H1 (cell line): ENCODE measurements around the gene USP36. TPM values are rescaled to one million over a fixed set of nuclear protein-coding genes. Genes with fewer than 3 reads are reported as not detected.

Experiments
- CTCF ChIA-PET: fragments of 300-600 bp; sonication (Branson Sonifier 250); formaldehyde crosslinking; loops from one replicate; lab custom pipeline; 2021; ENCODE audit not compliant: partially characterized antibody; lab: Charles Lee
- POLR2A ChIA-PET: fragments of 300-600 bp; sonication (Branson Sonifier 250); formaldehyde crosslinking; loops from one replicate; lab custom pipeline; 2021; ENCODE audit warnings: inconsistent platforms; ENCODE audit not compliant: partially characterized antibody; lab: Charles Lee
- DNase-seq, 2 experiments: peaks; one replicate each; pipeline versions ENCODE4 v3.0.0 to v3.0.0-alpha.2; 2010 to 2022; ENCODE audit warnings: low spot score in 2 of 2, low read depth in 1 of 2, mixed read lengths in 1 of 2
- FAIRE-seq: peaks from 2 replicates; lab custom pipeline; 2011; peaks lifted over from hg19 to GRCh38; lab: Jason Lieb, UNC
- H2AFZ ChIP-seq: 2 replicates; pipeline ENCODE4 v1.8.1; 2012; ENCODE audit warnings: low read length, inconsistent platforms
- H2AK5ac ChIP-seq: 2 replicates; pipeline ENCODE4 v1.6.1; 2013; ENCODE audit warnings: low read depth, low read length
- H2BK120ac ChIP-seq: replicated peaks from 2 replicates; pipeline ENCODE3; 2013; ENCODE audit warnings: low read depth, low read length, inconsistent platforms
- H2BK12ac ChIP-seq: 2 replicates; pipeline ENCODE4 v1.6.1; 2013; ENCODE audit warnings: low read depth, low read length
- H2BK15ac ChIP-seq: 2 replicates; pipeline ENCODE4 v1.6.1; 2013; ENCODE audit warnings: low read length
- H2BK20ac ChIP-seq: 2 replicates; pipeline ENCODE4 v1.6.1; 2013; ENCODE audit warnings: low read length
- H2BK5ac ChIP-seq: 2 replicates; pipeline ENCODE4 v1.6.1; 2013; ENCODE audit warnings: low read depth, low read length
- H3K14ac ChIP-seq: 2 replicates; pipeline ENCODE4 v1.6.1; 2013; ENCODE audit warnings: inconsistent platforms; ENCODE audit not compliant: insufficient read length
- H3K18ac ChIP-seq: 2 replicates; pipeline ENCODE4 v1.6.1; 2013; ENCODE audit warnings: low read length; ENCODE audit errors: extremely low read depth
- H3K23ac ChIP-seq: 2 replicates; pipeline ENCODE4 v1.6.1; 2013; ENCODE audit warnings: inconsistent platforms; ENCODE audit not compliant: insufficient read length
- H3K23me2 ChIP-seq: 2 replicates; pipeline ENCODE4 v1.6.1; 2013; ENCODE audit warnings: low read depth, low read length
- H3K27ac ChIP-seq: 2 replicates; pipeline ENCODE4 v1.6.1; 2011; ENCODE audit warnings: low read depth, low read length, inconsistent platforms
- H3K27me3 ChIP-seq, 4 experiments: replicated peaks in 1 of 4; 1 replicate in 1 of 4; 2 replicates in 3 of 4; pipeline versions ENCODE4 v1.6.1 to v1.8.1; 2011 to 2013; ENCODE audit warnings: low read length in 3 of 4, mild to moderate bottlenecking in 3 of 4, inconsistent platforms in 2 of 4, mixed read lengths in 2 of 4, moderate library complexity in 1 of 4; ENCODE audit not compliant: control insufficient read depth in 3 of 4, insufficient read depth in 3 of 4; ENCODE audit errors: extremely low read depth in 1 of 4
- H3K36me3 ChIP-seq, 4 experiments: 2 replicates each; pipeline versions ENCODE4 v1.6.1 to v1.8.1; 2011 to 2013; ENCODE audit warnings: mild to moderate bottlenecking in 4 of 4, low read length in 3 of 4, moderate library complexity in 2 of 4, control low read depth in 1 of 4, inconsistent platforms in 1 of 4; ENCODE audit not compliant: insufficient read depth in 4 of 4, control insufficient read depth in 2 of 4
- H3K4ac ChIP-seq: replicated peaks from 2 replicates; pipeline ENCODE3; 2013; ENCODE audit warnings: low read length, low read depth, mixed read lengths, inconsistent platforms; ENCODE audit not compliant: insufficient read length
- H3K4me1 ChIP-seq, 4 experiments: replicated peaks in 1 of 4; 1 replicate in 1 of 4; 2 replicates in 3 of 4; pipeline versions ENCODE4 v1.6.1 to v1.8.1; 2011 to 2013; ENCODE audit warnings: low read length in 3 of 4, inconsistent platforms in 2 of 4, mixed read lengths in 1 of 4; ENCODE audit not compliant: insufficient read depth in 4 of 4, control insufficient read depth in 3 of 4
- H3K4me2 ChIP-seq, 2 experiments: 2 replicates each; pipeline versions ENCODE4 v1.6.1 to v1.8.1; 2011 to 2013; ENCODE audit warnings: low read depth in 2 of 2, low read length in 2 of 2, control low read depth in 1 of 2, inconsistent platforms in 1 of 2, mild to moderate bottlenecking in 1 of 2; ENCODE audit not compliant: insufficient read depth in 1 of 2
- H3K4me3 ChIP-seq, 4 experiments: fragments of 200-600, 300-600 bp in 1 of 4; sonication (generic), shearing (Covaris generic), sonication (Bioruptor Twin) in 1 of 4; 2 replicates each; pipeline versions ENCODE4 v1.5.1 to v1.8.1; 2011 to 2016; ENCODE audit warnings: low read length in 4 of 4, low read depth in 3 of 4, control low read depth in 2 of 4, inconsistent platforms in 2 of 4, mild to moderate bottlenecking in 2 of 4, mixed read lengths in 1 of 4, moderate library complexity in 1 of 4; ENCODE audit not compliant: insufficient read depth in 2 of 4; ENCODE audit errors: extremely low read depth in 1 of 4
- H3K56ac ChIP-seq: replicated peaks from 2 replicates; pipeline ENCODE3; 2013; ENCODE audit warnings: low read depth, mild to moderate bottlenecking, mixed read lengths, low read length, inconsistent platforms; ENCODE audit not compliant: insufficient read length
- H3K79me1 ChIP-seq: 2 replicates; pipeline ENCODE4 v1.6.1; 2013; ENCODE audit warnings: low read depth, low read length, control low read depth
- H3K79me2 ChIP-seq, 2 experiments: 2 replicates each; pipeline versions ENCODE4 v1.6.1 to v1.8.1; 2012 to 2013; ENCODE audit warnings: low read length in 2 of 2, mild to moderate bottlenecking in 2 of 2, inconsistent platforms in 1 of 2; ENCODE audit not compliant: insufficient read depth in 2 of 2, control insufficient read depth in 1 of 2
- H3K9ac ChIP-seq, 4 experiments: replicated peaks in 1 of 4; 1 replicate in 1 of 4; 2 replicates in 3 of 4; pipeline versions ENCODE4 v1.6.1 to v1.8.1; 2011 to 2013; ENCODE audit warnings: low read depth in 3 of 4, low read length in 3 of 4, control low read depth in 2 of 4, mild to moderate bottlenecking in 2 of 4, moderate library complexity in 2 of 4, inconsistent platforms in 1 of 4; ENCODE audit errors: extremely low read depth in 1 of 4
- H3K9me3 ChIP-seq, 2 experiments: 2 replicates each; pipeline versions ENCODE4 v1.6.1 to v1.8.1; 2012 to 2013; ENCODE audit warnings: mild to moderate bottlenecking in 2 of 2, moderate library complexity in 2 of 2, control low read depth in 1 of 2, inconsistent platforms in 1 of 2, low read depth in 1 of 2, low read length in 1 of 2, mixed read lengths in 1 of 2; ENCODE audit not compliant: insufficient read depth in 2 of 2
- H4K20me1 ChIP-seq, 2 experiments: replicated peaks in 1 of 2; 2 replicates each; pipeline versions ENCODE3 to v1.8.1; 2011 to 2013; ENCODE audit warnings: inconsistent platforms in 2 of 2, low read length in 2 of 2, mild to moderate bottlenecking in 1 of 2; ENCODE audit not compliant: insufficient read depth in 2 of 2, control insufficient read depth in 1 of 2
- H4K5ac ChIP-seq: 2 replicates; pipeline ENCODE4 v1.6.1; 2013; ENCODE audit warnings: low read length, low read depth, mixed read lengths, inconsistent platforms; ENCODE audit not compliant: insufficient read length
- H4K8ac ChIP-seq: 2 replicates; pipeline ENCODE4 v1.8.0; 2013; ENCODE audit warnings: mild to moderate bottlenecking, moderate library complexity, low read length, inconsistent platforms; ENCODE audit not compliant: insufficient read depth; ENCODE audit errors: extremely low read depth
- H4K91ac ChIP-seq: replicated peaks from 2 replicates; pipeline ENCODE3; 2013; ENCODE audit warnings: low read length, mixed read lengths, inconsistent platforms; ENCODE audit not compliant: insufficient read length
- EGR1 ChIP-seq: IDR thresholded peaks from 2 replicates; pipeline ENCODE4 v1.6.1; 2011; ENCODE audit warnings: low read depth, low read length, borderline replicate concordance
- SAP30 ChIP-seq: fragments of 300-600 bp; sonication (generic); IDR thresholded peaks from 2 replicates; pipeline ENCODE4 v1.7.1; 2012; ENCODE audit warnings: low read length, moderate library complexity, mild to moderate bottlenecking, inconsistent platforms; ENCODE audit not compliant: insufficient read depth, insufficient replicate concordance
- SP1 ChIP-seq: IDR thresholded peaks from 2 replicates; pipeline ENCODE4 v1.6.1; 2011; ENCODE audit warnings: low read depth, low read length
- SP4 ChIP-seq: IDR thresholded peaks from 2 replicates; pipeline ENCODE4 v1.6.1; 2012; ENCODE audit warnings: low read length, inconsistent platforms
- TAF7 ChIP-seq: optimal IDR thresholded peaks from 2 replicates; pipeline ENCODE3; 2011; ENCODE audit warnings: low read depth, mild to moderate bottlenecking, inconsistent platforms, low read length, moderate library complexity, borderline replicate concordance
- TCF12 ChIP-seq: IDR thresholded peaks from 2 replicates; pipeline ENCODE4 v1.6.1; 2011; ENCODE audit warnings: low read depth, mild to moderate bottlenecking, low read length
- WGBS, 2 experiments: shearing (Covaris generic) in 1 of 2; methylation state at CpG; one replicate each; pipeline versions ENCODE4 v1.1.6 to v1.1.7; 2013 to 2015; ENCODE audit warnings: low lambda C conversion rate in 2 of 2, mixed read lengths in 2 of 2, inconsistent platforms in 1 of 2, low coverage in 1 of 2, missing lambda C conversion rate in 1 of 2; ENCODE audit not compliant: insufficient replicate concordance in 2 of 2, insufficient coverage in 1 of 2, insufficient read length in 1 of 2; ENCODE audit errors: extremely low coverage in 1 of 2, missing lambda C conversion rate in 1 of 2; 5-methylcytosine and 5-hydroxymethylcytosine counted together
- polyA plus RNA-seq, 7 experiments: library from polyadenylated mRNA; depleted of rRNA in 3 of 7; stranded (reverse) in 5 of 7; unstranded in 2 of 7; fragments of >200 nt in 5 of 7; fragments of 200-250 nt in 2 of 7; gene quantifications; 1 replicate in 5 of 7; 2 replicates in 1 of 7; 4 replicates in 1 of 7; pipeline versions ENCODE4 v1.2.1 to v1.2.3, GENCODE V29; 2011 to 2013; ENCODE audit warnings: missing spikeins in 2 of 7, mixed read lengths in 2 of 7
- total RNA-seq: library from RNA; stranded (reverse); fragmentation: NEBNext Ultra II Directional; extraction: Animal tissue kit (Norgen Biotek cat#: 25700); gene quantifications from 2 replicates; pipeline ENCODE4 v1.2.1, GENCODE V29; 2021
- TF ChIP-seq, protein P1 (sequence below): IDR thresholded peaks from 2 replicates; pipeline ENCODE4 v1.6.1; 2012; ENCODE audit warnings: low read length, inconsistent platforms

Gene USP36
- total and polyA plus RNA-seq, 2 of the 8 experiments (the other 6 are each of a cell fraction or from before 2014, with no cell fraction given): 40.7 to 67.7 TPM

DNA sequence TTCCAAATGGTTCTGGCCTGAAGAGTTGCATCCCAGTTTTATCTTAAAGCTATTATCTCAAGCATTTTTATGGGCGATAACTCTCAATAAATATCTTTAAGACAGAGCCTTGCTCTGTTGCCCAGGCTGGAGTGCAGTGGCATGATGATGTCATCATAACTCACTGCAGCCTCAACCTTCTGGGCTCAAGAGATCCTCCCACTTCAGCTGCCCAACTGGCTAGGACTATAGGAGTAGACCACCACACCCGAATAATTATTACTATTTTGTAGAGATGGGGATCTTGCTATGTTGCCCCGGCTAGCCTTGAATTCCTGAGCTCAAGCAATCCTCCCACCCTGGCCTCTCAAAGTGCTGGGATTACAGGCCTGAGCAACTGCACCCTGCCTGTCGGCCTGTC, 32.5 kb downstream of the USP36 start:
- Histone ChIP-seq H3K79me1 (no peaks in the 10 kb centered on the region; the same call in 1 of the 2 replicates), H3K4ac (no peak overlapping the region), H2BK5ac (no peak overlapping the region), H3K4me3 (no peak overlapping the region), H4K5ac (no peak overlapping the region), H3K9ac (no peak overlapping the region), H2BK120ac (no peak overlapping the region), H3K4me2 (no peak overlapping the region), H4K20me1 (peaks cover 6 to 11% of the 10 kb centered on the region in 2 experiments), H3K79me2 (no peaks in the 10 kb centered on the region), H3K4me1 (no peaks in the 10 kb centered on the region), H3K9me3 (no peaks in the 10 kb centered on the region), H3K36me3 (peaks cover 34 to 91% (median 69%) of the 10 kb centered on the region in 4 experiments), H4K8ac (no peak overlapping the region), H2BK15ac (no peak overlapping the region), H3K18ac (no peak overlapping the region), H3K56ac (no peak overlapping the region), H2AFZ (no peak overlapping the region), H3K27me3 (no peaks in the 10 kb centered on the region; a peak in 1 of 7 replicates), H2BK12ac (no peak overlapping the region), H4K91ac (no peak overlapping the region), H3K27ac (no peak overlapping the region), H2AK5ac (no peak overlapping the region), H3K14ac (no peak overlapping the region), H3K23me2 (no peaks in the 10 kb centered on the region), H2BK20ac (no peak overlapping the region), H3K23ac (no peak overlapping the region)
- POLR2A ChIA-PET: interaction anchor here (1.1 to 3.5 kb wide), 4 partner anchors 9 to 29 kb away, joined by 3 to 14 read pairs (median 5); no protein-coding TSS in a partner anchor
- WGBS, 2 experiments: 88% methylated on average over 4 of the region's 4 CpGs; no CpG with 5 or more reads in 1 of the 2 experiments
- FAIRE-seq: no peak
- DNase-seq: no peak
- CTCF ChIA-PET: interaction anchor here (1.2 kb wide), 1 partner anchor 10 kb away, joined by 4 read pairs; no protein-coding TSS in a partner anchor
- TF ChIP-seq, protein P1, sequence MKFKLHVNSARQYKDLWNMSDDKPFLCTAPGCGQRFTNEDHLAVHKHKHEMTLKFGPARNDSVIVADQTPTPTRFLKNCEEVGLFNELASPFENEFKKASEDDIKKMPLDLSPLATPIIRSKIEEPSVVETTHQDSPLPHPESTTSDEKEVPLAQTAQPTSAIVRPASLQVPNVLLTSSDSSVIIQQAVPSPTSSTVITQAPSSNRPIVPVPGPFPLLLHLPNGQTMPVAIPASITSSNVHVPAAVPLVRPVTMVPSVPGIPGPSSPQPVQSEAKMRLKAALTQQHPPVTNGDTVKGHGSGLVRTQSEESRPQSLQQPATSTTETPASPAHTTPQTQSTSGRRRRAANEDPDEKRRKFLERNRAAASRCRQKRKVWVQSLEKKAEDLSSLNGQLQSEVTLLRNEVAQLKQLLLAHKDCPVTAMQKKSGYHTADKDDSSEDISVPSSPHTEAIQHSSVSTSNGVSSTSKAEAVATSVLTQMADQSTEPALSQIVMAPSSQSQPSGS: no peak
- TF ChIP-seq TCF12 (no peak), SP4 (no peak), SAP30 (no peak), SP1 (no peak), EGR1 (no peak), TAF7 (no peak)
